Colonic mucosa (tissue), 4 donors: ENCODE results near the gene STAT6. TPM values are rescaled to one million over a fixed set of nuclear protein-coding genes. Genes with fewer than 3 reads are reported as not detected.
A peak's percentile ranks its signal among the peaks of the same experiment; 100 is the strongest.

Source experiments
- DNase-seq: peaks from one replicate; pipeline ENCODE4 v3.0.0-alpha.2; 2020
- H3K27ac ChIP-seq: fragments of 200-600 bp; one replicate; pipeline ENCODE4 v1.8.0; 2021
- H3K27me3 ChIP-seq: fragments of 200-600 bp; one replicate; pipeline ENCODE4 v1.8.0; 2021
- H3K36me3 ChIP-seq: fragments of 200-600 bp; one replicate; pipeline ENCODE4 v1.8.0; 2021
- H3K4me1 ChIP-seq: fragments of 200-600 bp; one replicate; pipeline ENCODE4 v1.8.0; 2021; ENCODE audit warnings: mild to moderate bottlenecking
- H3K4me3 ChIP-seq: fragments of 200-600 bp; one replicate; pipeline ENCODE4 v1.8.0; 2021
- H3K9ac ChIP-seq, 2 donors: one replicate each; pipeline ENCODE4 v1.7.0; 2013; ENCODE audit warnings: control low read depth in 2 of 2, low read depth in 2 of 2, low read length in 2 of 2
- H3K9me3 ChIP-seq: fragments of 200-600 bp; one replicate; pipeline ENCODE4 v1.8.0; 2021
- intact Hi-C: fragments of 100-400 bp; cut with DNase I; formaldehyde crosslinking; loops from one replicate; pipeline ENCODE4 v1.14.1; 2022
- total RNA-seq, 2 donors: library from RNA; stranded (reverse); fragmentation: NEBNext Ultra II Directional in 1 of 2; extraction: Animal tissue kit (Norgen Biotek cat#: 25700) in 1 of 2; gene quantifications; one replicate each; pipeline ENCODE4 v1.2.1, GENCODE V29; 2021
- TF ChIP-seq, protein P1 (sequence below): fragments of 200-600 bp; IDR thresholded peaks from one replicate; pipeline ENCODE4 v1.8.0; 2022; ENCODE audit warnings: antibody characterized with exemption, mild to moderate bottlenecking
- donor health status: healthy.
- donor health status: DM: no; HTN: no; CAD: no.
- donor health status: DM: no; HTN: no; CAD: no.

The STAT6 gene
- total RNA-seq, 2 donors from 2014 or later: 161 to 181 TPM

DNA sequence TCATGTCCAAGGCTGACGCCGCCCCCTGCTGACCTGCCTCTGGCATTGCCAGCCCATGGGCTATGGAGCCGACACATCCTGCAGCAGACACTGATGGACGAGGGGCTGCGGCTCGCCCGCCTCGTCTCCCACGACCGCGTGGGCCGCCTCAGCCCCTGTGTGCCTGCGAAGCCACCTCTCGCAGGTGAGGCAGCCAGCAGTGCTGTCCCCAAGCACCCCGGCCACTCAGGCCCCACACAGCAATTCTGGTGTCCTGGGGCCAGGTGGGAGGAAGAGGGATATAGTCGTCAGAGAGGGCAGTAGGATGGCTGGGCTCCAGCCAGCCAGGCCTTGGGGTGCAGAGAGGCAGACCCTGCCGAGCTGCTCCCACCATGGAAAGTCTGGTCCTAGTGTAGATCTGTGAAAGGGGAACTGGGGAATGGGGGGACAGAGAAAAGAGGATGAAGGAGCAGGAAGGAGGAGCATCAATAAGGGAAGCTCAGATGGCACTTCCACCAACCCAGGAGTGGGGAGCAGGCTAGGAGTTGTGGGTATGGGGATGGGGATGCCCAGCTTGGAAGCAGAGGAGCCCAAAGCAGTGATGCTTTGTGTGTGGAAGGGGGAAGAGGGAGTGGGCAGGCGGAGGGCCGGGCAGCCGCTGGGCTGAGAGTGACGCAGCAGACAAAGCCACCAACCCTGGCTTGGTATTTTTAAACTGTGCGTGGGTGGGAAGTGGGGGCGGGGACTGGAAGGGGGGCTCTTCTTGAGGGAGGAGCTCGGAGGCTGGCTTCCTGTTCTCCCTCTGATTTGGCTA lies 17.6 kb downstream of the STAT6 start:
- Histone ChIP-seq H3K36me3 (peaks cover 7% of the 10 kb centered on the region), H3K4me1 (no peaks in the 10 kb centered on the region), H3K9me3 (no peaks in the 10 kb centered on the region), H3K4me3 (no peak overlapping the region), H3K27ac (peak overlapping the region; percentile 42), H3K9ac (peak overlapping the region; percentile 40 to 54), H3K27me3 (no peaks in the 10 kb centered on the region)
- DNase-seq: peak; percentile 61
- intact Hi-C loops: no loop called here
- TF ChIP-seq, protein P1, sequence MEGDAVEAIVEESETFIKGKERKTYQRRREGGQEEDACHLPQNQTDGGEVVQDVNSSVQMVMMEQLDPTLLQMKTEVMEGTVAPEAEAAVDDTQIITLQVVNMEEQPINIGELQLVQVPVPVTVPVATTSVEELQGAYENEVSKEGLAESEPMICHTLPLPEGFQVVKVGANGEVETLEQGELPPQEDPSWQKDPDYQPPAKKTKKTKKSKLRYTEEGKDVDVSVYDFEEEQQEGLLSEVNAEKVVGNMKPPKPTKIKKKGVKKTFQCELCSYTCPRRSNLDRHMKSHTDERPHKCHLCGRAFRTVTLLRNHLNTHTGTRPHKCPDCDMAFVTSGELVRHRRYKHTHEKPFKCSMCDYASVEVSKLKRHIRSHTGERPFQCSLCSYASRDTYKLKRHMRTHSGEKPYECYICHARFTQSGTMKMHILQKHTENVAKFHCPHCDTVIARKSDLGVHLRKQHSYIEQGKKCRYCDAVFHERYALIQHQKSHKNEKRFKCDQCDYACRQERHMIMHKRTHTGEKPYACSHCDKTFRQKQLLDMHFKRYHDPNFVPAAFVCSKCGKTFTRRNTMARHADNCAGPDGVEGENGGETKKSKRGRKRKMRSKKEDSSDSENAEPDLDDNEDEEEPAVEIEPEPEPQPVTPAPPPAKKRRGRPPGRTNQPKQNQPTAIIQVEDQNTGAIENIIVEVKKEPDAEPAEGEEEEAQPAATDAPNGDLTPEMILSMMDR: peak; percentile 54

DNA sequence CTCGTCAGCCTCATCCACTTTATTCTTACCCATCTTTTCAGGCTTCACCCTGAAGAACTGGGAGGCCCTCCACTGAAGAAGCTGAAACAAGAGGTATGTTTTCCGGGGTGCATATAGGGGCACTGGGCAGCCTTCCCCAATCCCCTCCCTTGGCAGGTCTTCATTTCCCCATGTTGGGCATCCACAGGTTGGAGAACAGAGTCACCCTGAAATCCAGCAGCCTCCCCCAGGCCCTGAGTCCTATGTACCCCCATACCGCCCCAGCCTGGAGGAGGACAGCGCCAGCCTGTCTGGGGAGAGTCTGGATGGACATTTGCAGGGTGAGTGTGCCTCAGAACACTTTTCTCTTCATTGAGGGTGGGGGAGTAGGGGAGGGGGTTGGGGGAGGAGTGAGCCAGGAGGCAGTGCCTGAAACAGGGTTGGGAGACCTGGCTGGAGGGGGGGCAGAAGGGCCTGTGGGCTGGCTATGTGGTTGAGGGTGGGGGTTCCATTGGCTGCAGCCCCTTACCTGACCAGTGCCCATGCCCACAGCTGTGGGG lies 18.2 kb downstream of the STAT6 start:
- H3K36me3 ChIP-seq: peaks cover 1% of the 10 kb centered on the region
- no peaks in the 10 kb centered on the region for H3K27me3 ChIP-seq
- peaks cover 3% of the 10 kb centered on the region for H3K4me1 ChIP-seq
- H3K27ac ChIP-seq: no peak overlapping the region
- no peak overlapping the region for H3K4me3 ChIP-seq
- intact Hi-C loops: no loop called here
- H3K9ac ChIP-seq: no peak overlapping the region
- no peaks in the 10 kb centered on the region for H3K9me3 ChIP-seq
- TF ChIP-seq, protein P1: no peak
- DNase-seq: no peak

DNA sequence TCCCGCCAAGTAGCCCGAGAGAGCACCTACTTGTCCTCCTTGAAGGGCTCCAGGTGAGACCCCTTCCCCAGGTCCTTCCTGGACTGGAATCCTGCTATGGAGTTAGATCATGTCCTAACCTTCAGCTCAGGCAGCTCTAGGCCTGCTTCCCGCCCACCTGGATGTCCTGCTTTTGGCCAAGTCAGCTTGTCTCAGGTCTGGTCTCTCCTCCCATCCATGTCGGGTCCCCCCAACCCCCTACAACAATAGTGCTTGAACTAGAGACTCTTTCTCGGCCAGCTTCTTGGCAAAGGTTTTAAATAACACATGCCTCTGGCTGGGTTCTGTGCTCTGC lies 18.7 kb downstream of the STAT6 start:
- TF ChIP-seq, protein P1: no peak
- Histone ChIP-seq H3K27ac (no peak overlapping the region), H3K9me3 (no peaks in the 10 kb centered on the region), H3K4me1 (peaks cover 4% of the 10 kb centered on the region), H3K27me3 (no peaks in the 10 kb centered on the region), H3K36me3 (no peaks in the 10 kb centered on the region), H3K4me3 (no peak overlapping the region), H3K9ac (no peak overlapping the region)
- intact Hi-C loops: no loop called here
- DNase-seq: no peak

DNA sequence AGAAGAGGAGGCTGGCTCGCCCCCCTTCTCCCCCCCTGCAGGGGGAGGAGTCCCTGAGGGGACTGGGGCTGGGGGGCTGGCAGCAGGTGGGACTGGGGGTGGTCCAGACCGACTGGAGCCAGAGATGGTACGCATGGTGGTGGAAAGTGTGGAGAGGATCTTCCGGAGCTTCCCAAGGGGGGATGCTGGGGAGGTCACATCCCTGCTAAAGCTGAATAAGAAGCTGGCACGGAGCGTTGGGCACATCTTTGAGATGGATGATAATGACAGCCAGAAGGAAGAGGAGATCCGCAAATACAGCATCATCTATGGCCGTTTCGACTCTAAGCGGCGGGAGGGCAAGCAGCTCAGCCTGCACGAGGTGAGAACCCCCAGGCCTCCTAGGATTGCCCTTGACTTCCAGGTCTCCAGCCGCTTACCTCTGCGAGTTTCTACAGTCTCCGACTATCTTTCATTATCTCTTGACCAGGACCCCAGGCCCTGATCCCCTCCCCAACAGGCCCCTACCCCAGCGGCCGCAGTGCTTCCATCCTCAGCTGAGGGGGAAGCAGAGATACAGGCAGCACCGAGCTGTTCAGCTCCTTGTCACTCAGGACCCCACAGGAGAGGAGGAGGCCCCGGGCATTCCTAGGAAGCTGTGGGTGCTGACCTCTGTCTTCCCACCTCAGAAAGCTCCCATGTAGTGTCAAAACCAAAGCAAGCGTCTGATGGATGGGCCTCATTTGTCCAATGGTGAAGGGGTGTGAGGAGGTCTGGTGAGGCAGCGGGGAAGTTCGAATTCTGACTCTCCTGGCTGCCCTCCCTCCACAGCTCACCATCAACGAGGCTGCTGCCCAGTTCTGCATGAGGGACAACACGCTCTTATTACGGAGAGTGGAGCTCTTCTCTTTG lies 19.3 kb downstream of the STAT6 start:
- intact Hi-C loops: no loop called here
- H3K9me3 ChIP-seq: no peaks in the 10 kb centered on the region
- H3K36me3 ChIP-seq: no peaks in the 10 kb centered on the region
- TF ChIP-seq, protein P1: no peak
- H3K27ac ChIP-seq: no peak overlapping the region
- DNase-seq: no peak
- peaks cover 4% of the 10 kb centered on the region for H3K4me1 ChIP-seq
- H3K27me3 ChIP-seq: no peaks in the 10 kb centered on the region
- no peak overlapping the region for H3K4me3 ChIP-seq
- no peak overlapping the region for H3K9ac ChIP-seq

DNA sequence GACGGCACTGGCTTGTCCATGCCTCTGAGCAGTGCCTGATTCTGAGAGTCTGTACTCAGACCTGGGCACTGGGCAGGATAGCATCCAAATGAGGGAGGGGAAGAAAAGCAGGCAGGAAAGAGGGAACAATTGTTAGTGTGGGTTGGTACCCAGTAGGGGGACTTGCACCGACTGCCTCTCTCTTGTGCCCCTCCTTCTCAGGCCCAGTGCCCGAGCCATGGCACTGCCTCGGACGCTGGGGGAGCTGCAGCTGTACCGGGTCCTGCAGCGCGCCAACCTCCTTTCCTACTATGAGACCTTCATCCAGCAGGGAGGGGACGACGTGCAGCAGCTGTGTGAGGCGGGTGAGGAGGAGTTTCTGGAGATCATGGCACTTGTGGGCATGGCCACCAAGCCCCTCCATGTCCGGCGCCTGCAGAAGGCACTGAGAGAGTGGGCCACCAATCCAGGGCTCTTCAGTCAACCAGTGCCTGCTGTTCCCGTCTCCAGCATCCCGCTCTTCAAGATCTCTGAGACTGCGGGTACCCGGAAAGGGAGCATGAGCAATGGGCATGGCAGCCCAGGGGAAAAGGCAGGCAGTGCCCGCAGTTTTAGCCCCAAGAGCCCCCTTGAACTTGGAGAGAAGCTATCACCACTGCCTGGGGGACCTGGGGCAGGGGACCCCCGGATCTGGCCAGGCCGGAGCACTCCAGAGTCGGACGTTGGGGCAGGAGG lies 20.1 kb downstream of the STAT6 start:
- Histone ChIP-seq H3K36me3 (no peaks in the 10 kb centered on the region), H3K9me3 (no peaks in the 10 kb centered on the region), H3K9ac (peak overlapping the region; percentile 30 to 40), H3K4me1 (peaks cover 4% of the 10 kb centered on the region), H3K27me3 (no peaks in the 10 kb centered on the region), H3K4me3 (peak overlapping the region; percentile 78), H3K27ac (peak overlapping the region; percentile 96)
- DNase-seq: no peak
- intact Hi-C loops: no loop called here
- TF ChIP-seq, protein P1: no peak
